Stimulated activated naive B cell treated with anti-CD40 and anti-IgM and Interleukin-4, amounts not matched to agents 10 μg/mL and 1 μg/mL and 100 μg/mL, for 72 hours (primary cell): ENCODE data around the gene RALGAPB.
"Not testable (repeated sequence)": the region's sequence is repeated elsewhere in the genome, so short reads cannot be mapped to it uniquely, and the experiment has no call there.

Experiments used
- ATAC-seq, 2 donors: fragments of 150-1000 bp; cut with Tn5 transposase; replicated peaks; 2 replicates each; pipeline ENCODE4 v1.10.0; 2021; ENCODE audit warnings: moderate library complexity in 1 of 2
- DNase-seq: peaks from one replicate; pipeline ENCODE4 v3.0.0; 2021
- H3K27ac Mint-ChIP-seq: one replicate; pipeline ENCODE4 v1.8.0; 2022; ENCODE audit warnings: mild to moderate bottlenecking, mixed read lengths
- H3K27me3 Mint-ChIP-seq, 2 donors: one replicate each; pipeline ENCODE4 v1.8.0; 2022; ENCODE audit warnings: mixed read lengths in 2 of 2
- H3K36me3 Mint-ChIP-seq, 2 donors: one replicate each; pipeline ENCODE4 v1.8.0; 2022; ENCODE audit warnings: mixed read lengths in 2 of 2, mild to moderate bottlenecking in 1 of 2
- H3K4me1 Mint-ChIP-seq, 2 donors: one replicate each; pipeline ENCODE4 v1.8.0; 2022; ENCODE audit warnings: mixed read lengths in 2 of 2, mild to moderate bottlenecking in 1 of 2
- H3K4me3 Mint-ChIP-seq, 2 donors: one replicate each; pipeline ENCODE4 v1.8.0; 2022; ENCODE audit warnings: mild to moderate bottlenecking in 2 of 2, mixed read lengths in 2 of 2, moderate library complexity in 1 of 2
- H3K9me3 Mint-ChIP-seq, 2 donors: one replicate each; pipeline ENCODE4 v1.8.0; 2022; ENCODE audit warnings: mixed read lengths in 2 of 2, mild to moderate bottlenecking in 1 of 2

The RALGAPB gene

GRCh38 chr20:38472513-38473366 is at the start of gene RALGAPB:
Gene RALGAPB, plus strand, starts transcription at chr20:38472843. Its CDS starts 15,590 bp downstream, at chr20:38488433.
- H3K27me3 Mint-ChIP-seq: peaks cover 0 to 4% of the 10 kb centered on the region in 2 donors
- H3K4me1 Mint-ChIP-seq: peaks cover 22 to 45% of the 10 kb centered on the region in 2 donors
- peak; percentile 90 to 91 for ATAC-seq
- peak within 1 kb of the TSS; percentile 93 for H3K27ac Mint-ChIP-seq
- peaks cover 2 to 4% of the 10 kb centered on the region in 2 donors for H3K9me3 Mint-ChIP-seq
- DNase-seq: peak; percentile 96
- H3K4me3 Mint-ChIP-seq: peak within 1 kb of the TSS; percentile 83 to 89
- peaks cover 0 to 5% of the 10 kb centered on the region in 2 donors for H3K36me3 Mint-ChIP-seq

DNA sequence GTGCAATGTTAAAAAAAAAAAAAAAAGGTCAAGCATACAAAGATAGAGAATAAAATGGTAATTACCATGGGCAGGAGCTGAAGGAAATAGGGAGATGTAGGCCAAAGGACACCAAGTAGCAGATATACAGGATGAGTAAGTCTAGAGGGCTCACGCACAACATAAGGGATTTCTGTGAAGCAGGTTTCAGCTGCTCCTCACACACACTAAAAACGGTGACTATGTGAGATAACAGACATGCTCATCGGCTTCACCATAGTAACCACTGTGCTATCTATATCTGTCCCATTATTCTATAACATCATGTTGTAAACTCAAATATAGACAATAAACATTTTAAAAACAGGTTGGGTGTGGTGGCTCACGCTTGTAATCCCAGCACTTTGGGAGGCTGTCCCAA is 49.1 kb upstream of the RALGAPB start:
- H3K9me3 Mint-ChIP-seq: no peaks in the 10 kb centered on the region
- H3K27me3 Mint-ChIP-seq: no peaks in the 10 kb centered on the region
- DNase-seq (no peak), ATAC-seq (no peak)
- H3K4me3 Mint-ChIP-seq: no peak overlapping the region
- H3K36me3 Mint-ChIP-seq: peaks cover 68 to 81% of the 10 kb centered on the region in 2 donors
- peak overlapping the region; percentile 14 for H3K27ac Mint-ChIP-seq
- H3K4me1 Mint-ChIP-seq: peaks cover 31 to 45% of the 10 kb centered on the region in 2 donors

GRCh38 chr20:38424401-38424800 is 48.2 kb upstream of the RALGAPB start:
- Mint-ChIP-seq H3K9me3 (no peaks in the 10 kb centered on the region), H3K4me1 (peaks cover 37 to 53% of the 10 kb centered on the region in 2 donors), H3K36me3 (peaks cover 66 to 80% of the 10 kb centered on the region in 2 donors), H3K27me3 (no peaks in the 10 kb centered on the region), H3K4me3 (no peak overlapping the region), H3K27ac (peak overlapping the region; percentile 77)
- no peak for ATAC-seq
- no peak for DNase-seq

DNA sequence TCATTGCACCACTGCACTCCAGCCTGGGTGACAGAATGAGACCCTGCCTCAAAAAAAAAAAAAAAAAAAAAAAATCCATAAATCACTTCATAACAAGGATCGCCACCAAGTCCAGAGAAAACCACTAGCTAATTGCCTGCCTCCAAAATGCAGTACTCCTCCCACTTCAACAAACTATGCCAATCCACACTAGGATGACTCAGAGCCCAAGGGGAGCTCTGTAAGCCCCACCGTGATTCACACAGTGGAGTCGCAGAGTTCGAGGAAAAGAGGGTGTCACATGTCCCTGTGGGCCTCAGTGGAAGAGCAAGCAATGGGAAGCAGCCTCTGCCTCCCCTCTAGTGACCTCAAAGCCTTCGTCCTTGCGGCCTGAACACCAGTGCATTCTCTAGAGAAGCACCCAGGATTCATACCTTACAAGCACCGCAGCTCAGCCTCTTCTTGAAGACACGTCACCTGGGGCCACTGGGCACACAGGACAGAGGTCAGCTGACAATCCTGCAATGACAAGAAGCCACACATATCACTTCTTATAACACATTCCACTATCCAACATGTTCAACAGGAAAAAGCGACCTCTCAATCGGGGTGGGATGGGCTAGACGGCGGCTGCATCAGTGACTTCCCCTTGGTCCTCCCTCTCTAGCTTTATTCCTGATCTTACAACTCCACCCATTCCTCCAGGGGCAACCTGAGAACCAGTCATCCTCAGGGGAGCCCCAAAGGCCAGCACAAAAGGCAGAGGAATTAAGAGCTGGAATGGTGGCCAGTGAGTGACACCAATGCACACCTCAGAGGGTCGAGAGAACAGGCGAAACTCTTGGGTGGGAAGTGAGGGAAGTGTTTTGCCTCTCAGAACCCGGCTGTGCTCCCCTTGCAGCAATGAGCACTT is 46.4 kb upstream of the RALGAPB start:
- ATAC-seq: peak in 1 of 2 donors; percentile 39
- Mint-ChIP-seq H3K4me1 (peaks cover 46 to 66% of the 10 kb centered on the region in 2 donors), H3K27me3 (no peaks in the 10 kb centered on the region), H3K4me3 (no peak overlapping the region), H3K9me3 (no peaks in the 10 kb centered on the region), H3K36me3 (peaks cover 61 to 75% of the 10 kb centered on the region in 2 donors), H3K27ac (peak overlapping the region; percentile 28)
- DNase-seq: no peak

DNA sequence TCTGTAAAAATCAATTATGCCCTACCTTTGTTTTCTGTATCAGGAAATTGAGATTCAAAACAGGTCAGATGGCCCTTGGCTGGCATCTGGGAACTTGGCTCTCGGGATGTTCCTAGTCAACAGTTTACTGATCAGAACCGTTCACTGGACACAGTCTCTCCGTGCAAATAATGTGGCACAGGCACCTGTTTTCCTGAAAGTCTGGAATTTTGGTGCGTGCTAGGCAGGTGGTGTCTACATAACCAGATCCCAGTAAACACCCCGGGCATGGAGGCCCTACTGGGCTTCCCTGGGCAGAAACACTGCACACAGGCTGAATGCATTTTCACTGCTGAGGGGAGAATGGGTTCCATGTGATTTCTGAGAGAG is 45.0 kb upstream of the RALGAPB start:
- Mint-ChIP-seq H3K27me3 (no peaks in the 10 kb centered on the region), H3K36me3 (peaks cover 56 to 75% of the 10 kb centered on the region in 2 donors), H3K4me3 (no peak overlapping the region), H3K9me3 (no peaks in the 10 kb centered on the region), H3K27ac (no peak overlapping the region), H3K4me1 (peaks cover 49 to 72% of the 10 kb centered on the region in 2 donors)
- DNase-seq: no peak
- ATAC-seq: no peak

DNA sequence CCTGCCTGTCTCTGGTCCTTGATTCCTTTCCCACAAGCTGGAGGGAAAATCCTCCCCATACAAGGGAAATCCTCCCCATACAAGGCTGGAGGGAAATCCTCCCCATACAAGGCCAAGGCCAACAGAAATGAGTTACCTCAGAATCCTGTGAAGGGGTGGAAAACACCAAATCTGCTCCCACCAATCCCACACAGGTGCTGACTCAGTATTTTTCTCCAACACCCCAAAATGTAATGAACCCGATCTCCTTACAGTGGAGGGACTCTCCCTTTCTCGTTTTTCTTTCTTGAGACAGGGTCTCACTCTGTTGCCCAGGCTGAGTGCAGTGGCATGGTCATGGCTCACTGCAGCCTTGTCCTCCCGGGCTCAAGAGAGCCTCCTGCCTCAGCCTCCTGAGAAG is 43.8 kb upstream of the RALGAPB start:
- ATAC-seq (no peak), DNase-seq (no peak)
- peaks cover 49 to 80% of the 10 kb centered on the region in 2 donors for H3K4me1 Mint-ChIP-seq
- no peak overlapping the region for H3K4me3 Mint-ChIP-seq
- peaks cover 56 to 78% of the 10 kb centered on the region in 2 donors for H3K36me3 Mint-ChIP-seq
- no peaks in the 10 kb centered on the region for H3K9me3 Mint-ChIP-seq
- H3K27me3 Mint-ChIP-seq: no peaks in the 10 kb centered on the region
- peak overlapping the region; percentile 84 for H3K27ac Mint-ChIP-seq

GRCh38 chr20:38429301-38429700 is 43.3 kb upstream of the RALGAPB start:
- H3K27ac Mint-ChIP-seq: peak overlapping the region; percentile 84
- H3K36me3 Mint-ChIP-seq: peaks cover 60 to 82% of the 10 kb centered on the region in 2 donors
- H3K27me3 Mint-ChIP-seq: no peaks in the 10 kb centered on the region
- H3K4me1 Mint-ChIP-seq: peaks cover 51 to 84% of the 10 kb centered on the region in 2 donors
- no peak for DNase-seq
- H3K4me3 Mint-ChIP-seq: peak overlapping the region; percentile 21 to 25
- no peaks in the 10 kb centered on the region for H3K9me3 Mint-ChIP-seq
- no peak for ATAC-seq

DNA sequence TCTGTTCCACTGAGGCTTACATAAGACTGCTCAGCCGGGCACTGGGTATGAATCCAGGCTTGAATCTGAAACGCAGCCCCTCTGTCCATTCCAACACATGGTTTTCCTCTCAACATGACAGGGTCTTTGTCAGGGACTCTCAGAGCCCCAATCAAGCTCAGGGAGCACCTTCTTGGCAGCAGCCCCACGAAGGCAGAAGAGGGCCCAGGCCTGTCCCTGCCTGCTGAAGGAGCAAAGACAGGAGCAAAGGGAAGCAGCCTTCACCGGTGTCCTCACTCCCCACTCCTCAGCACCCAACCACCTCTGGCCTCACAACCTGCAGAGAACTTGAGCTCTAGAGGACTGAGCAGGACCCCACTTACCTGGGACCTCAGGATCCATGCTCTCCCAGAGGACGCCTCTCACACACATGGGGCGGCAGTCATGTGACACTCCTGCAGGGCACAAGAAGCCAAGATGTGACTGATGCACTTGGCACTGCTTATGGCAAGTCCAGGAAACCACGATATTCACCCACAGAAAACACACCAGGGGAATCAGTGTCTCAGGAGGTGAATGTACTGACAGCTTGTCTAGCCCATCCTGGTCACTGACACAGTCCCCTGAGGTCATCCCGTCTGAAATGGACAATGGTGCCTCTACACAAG is 41.8 kb upstream of the RALGAPB start:
- no peaks in the 10 kb centered on the region for H3K27me3 Mint-ChIP-seq
- peak overlapping the region; percentile 5 for H3K27ac Mint-ChIP-seq
- DNase-seq: no peak
- peaks cover 48 to 75% of the 10 kb centered on the region in 2 donors for H3K4me1 Mint-ChIP-seq
- H3K36me3 Mint-ChIP-seq: peaks cover 61 to 81% of the 10 kb centered on the region in 2 donors
- no peaks in the 10 kb centered on the region for H3K9me3 Mint-ChIP-seq
- H3K4me3 Mint-ChIP-seq: peak overlapping the region; percentile 28 to 46
- no peak for ATAC-seq

- no peak for DNase-seq
- Mint-ChIP-seq H3K36me3 (peaks cover 47 to 66% of the 10 kb centered on the region in 2 donors), H3K9me3 (no peaks in the 10 kb centered on the region), H3K27me3 (no peaks in the 10 kb centered on the region), H3K4me1 (peaks cover 41 to 60% of the 10 kb centered on the region in 2 donors), H3K27ac (peak overlapping the region; percentile 37), H3K4me3 (peak overlapping the region; percentile 0 to 92)
- ATAC-seq: no peak
Observed at GRCh38 chr20:38432292-38432691, 40.4 kb upstream of the RALGAPB start.

DNA sequence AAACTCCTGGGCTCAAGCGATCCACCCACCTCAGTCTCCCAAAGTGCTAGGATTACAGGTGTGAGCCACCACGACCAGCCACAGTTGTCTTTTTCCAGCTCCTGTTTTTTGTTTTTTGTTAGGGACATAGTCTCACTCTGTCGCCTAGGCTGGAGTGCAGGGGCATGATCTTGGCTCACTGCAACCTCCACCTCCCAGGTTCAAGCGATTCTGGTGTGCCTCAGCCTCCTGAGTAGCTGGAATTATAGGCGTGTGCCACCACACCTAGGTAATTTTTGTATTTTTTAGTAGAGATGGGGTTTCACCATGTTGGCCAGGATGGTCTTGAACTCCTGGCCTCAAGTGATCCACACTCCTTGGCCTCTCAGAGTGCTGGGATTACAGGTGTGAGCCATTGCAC is 39.8 kb upstream of the RALGAPB start:
- Mint-ChIP-seq H3K4me3 (peak overlapping the region; percentile 91 to 92), H3K27ac (peak overlapping the region; percentile 47), H3K4me1 (peaks cover 40 to 58% of the 10 kb centered on the region in 2 donors), H3K36me3 (peaks cover 43 to 65% of the 10 kb centered on the region in 2 donors)
- not testable (repeated sequence) for H3K27me3 Mint-ChIP-seq, ATAC-seq, H3K9me3 Mint-ChIP-seq, DNase-seq

DNA sequence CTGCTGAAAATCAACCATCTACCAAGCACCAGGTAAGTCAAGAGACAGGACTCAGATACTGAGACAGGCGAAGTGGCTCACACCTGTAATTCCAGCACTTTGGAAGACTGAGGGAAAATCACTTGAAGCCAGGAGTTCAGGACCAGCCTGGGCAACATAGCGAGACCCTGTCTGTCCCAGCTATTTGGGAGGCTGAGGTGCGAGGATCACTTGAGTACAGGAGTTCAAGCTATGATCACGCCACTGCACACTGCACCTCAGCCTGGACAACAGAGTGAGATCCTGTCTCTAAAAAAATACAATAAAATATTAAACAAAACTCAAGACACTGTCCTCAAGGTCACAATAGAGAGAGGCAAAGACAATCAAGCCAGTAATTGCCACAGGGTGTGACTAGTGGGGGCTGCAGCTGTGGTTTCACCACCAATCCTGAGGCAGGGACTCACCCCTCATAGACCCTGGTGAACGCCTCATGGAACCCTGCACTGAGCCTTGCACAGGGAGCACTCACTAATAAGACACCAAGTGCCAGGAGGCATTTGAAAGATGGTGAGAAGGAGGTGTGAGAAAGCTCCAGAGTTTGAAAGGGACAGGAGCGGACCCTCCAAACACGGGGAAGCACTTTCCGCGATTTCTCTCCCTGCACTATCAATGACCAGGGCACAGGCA is 39.2 kb upstream of the RALGAPB start:
- peaks cover 0 to under 1% of the 10 kb centered on the region in 2 donors for H3K27me3 Mint-ChIP-seq
- H3K4me1 Mint-ChIP-seq: peaks cover 36 to 52% of the 10 kb centered on the region in 2 donors
- H3K36me3 Mint-ChIP-seq: peaks cover 43 to 60% of the 10 kb centered on the region in 2 donors

GRCh38 chr20:38434301-38434741 is 38.3 kb upstream of the RALGAPB start:
- Mint-ChIP-seq H3K4me3 (peak overlapping the region; percentile 91 to 92), H3K4me1 (peaks cover 31 to 43% of the 10 kb centered on the region in 2 donors), H3K27ac (peak overlapping the region; percentile 98), H3K27me3 (peaks cover 0 to 9% of the 10 kb centered on the region in 2 donors), H3K36me3 (peaks cover 38 to 52% of the 10 kb centered on the region in 2 donors), H3K9me3 (no peaks in the 10 kb centered on the region)
- peak; percentile 53 to 54 for ATAC-seq
- DNase-seq: peak; percentile 19

More for the DNA sequence above, 39.2 kb upstream of the RALGAPB start:
- Mint-ChIP-seq H3K4me3 (peak overlapping the region; percentile 91 to 92), H3K9me3 (no peaks in the 10 kb centered on the region), H3K27ac (peak overlapping the region; percentile 98)
- DNase-seq (no peak), ATAC-seq (no peak)
